Effector CD8-positive, alpha-beta T cell (primary cell): Measurements from ENCODE around the gene NBDY.
"Not testable (repeated sequence)": the region's sequence is repeated elsewhere in the genome, so short reads cannot be mapped to it uniquely, and the experiment has no call there.

Experiments used
- DNase-seq: peaks from one replicate; lab custom pipeline; 2025; lab: John Stamatoyannopoulos, UW

NBDY gene

DNA sequence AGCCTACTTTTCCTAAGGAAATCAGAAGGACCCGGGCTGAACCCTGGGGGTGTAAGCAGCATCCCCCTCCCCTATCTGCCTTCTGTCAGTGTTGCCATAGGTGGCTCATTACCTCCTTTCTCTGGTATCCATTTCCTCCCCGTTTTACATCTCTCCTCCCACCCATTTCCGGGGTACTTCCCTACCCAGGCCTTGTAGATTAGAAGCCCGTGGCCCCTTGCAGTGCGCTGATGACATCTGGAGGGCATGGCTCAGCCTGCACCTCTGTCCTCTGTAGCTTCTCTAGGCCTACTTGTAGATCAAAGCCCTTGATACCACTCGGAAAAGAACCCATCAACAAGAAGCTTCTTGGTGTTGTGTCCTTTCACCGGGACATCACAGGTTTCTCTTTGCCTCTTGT is 71.8 kb downstream of the NBDY start:
- DNase-seq, result peak; percentile 6

DNA sequence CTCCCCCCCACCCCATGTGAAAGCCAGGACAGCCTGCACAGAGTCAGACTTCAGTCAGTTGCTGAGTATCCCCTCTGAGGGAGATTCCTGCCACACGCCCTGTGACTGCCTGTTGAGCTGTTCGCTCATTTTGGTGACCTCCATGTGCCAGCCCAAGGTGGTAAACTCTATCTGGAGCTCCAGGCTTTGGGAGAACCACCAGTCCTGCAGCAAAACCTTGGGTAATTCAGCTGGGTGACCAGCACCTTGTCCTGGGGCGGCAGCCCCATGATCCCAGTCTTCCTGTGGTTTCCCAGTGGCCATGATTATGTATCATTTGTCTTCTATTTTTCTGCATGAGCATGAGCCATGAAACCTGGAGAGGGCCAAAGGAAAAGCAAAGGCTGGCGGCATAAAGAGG is 73.4 kb downstream of the NBDY start:
- DNase-seq, result no peak

DNA sequence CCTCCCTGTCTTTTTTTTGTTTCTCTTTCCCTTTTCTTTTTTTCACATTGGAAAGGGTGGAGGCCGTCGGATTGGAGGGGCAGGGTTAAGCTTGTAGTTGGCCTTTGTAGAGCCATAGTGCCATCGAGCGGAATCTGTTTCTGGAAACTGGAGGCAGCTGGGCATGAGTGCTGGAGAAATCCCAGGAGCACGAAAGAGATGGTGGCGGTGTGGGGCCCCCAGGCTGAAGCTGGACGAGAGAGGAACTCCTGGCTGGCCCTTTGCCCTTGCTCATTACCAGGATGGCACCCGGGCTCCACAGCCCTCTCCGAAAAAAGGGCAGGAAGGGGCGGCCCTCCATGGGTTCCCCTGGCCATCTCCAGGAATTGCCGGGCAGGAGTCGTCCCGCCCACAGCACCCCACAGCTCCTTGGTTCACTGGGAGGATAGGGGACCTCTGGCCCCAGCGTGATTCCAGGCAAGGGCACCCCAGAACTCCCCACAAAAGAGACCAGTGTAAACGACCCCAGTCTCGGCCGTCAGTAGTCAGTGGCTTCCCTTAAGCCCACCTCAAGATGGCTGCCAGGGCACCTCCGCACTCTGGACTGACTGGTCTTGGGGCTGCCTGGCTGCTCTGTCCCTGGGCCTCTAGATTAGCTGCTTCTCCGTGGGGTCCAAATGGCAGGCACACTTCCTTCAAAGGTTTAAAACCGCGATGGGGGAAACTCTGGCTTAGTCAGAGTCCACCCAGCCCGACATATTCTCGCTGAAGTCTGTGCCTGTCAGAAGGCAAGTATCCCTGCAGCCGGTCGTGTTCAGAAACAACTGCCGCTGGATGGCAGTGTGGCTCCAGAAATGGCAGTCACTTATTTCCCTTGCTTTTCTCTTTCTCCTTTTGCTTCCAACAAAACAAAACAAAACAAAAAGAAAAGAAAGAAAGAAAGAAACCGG is 74.1 kb downstream of the NBDY start:
- peak; percentile 5 for DNase-seq

DNA sequence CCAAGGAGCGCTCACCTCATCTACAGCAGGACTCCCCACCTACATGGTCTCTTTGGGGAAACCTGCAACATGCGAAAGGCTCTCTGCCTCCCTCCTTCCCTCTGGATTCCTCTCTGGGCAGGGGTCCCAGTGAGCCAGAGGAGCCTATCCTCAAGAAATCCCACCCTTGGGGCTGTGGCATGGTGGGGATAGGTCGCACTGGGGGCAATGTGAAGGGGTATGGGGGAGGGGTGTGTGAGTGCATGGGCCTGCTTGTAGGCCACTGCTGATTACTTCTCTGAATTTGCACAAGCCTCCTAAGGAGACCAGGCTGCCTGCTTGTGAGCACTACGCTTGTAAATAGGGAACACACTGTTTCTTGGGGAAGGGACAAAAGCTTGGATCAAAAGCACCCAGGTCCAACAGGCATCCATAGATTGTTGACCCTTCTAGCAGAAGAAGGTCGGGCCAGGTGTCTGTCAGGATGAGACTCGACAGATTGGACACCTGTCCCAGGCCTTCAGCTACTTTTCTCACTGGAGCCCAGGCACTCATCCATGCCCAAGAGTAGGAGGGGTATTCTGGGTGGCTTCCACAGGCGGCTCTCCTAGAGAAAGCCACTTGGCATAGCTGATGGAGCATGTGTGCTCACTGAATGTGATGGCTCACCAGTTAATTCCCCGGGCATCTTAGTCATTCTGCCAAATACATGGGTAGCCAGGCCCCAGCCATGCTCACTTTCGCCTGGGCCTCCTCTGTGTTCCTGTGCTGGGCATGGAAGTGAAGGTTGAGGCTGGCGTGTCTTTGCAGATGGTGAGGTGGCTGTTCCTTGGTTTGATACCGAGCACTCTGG is 75.0 kb downstream of the NBDY start:
- no peak for DNase-seq

GRCh38 chrX:56804867-56805266 is 75.8 kb downstream of the NBDY start:
- no peak for DNase-seq

GRCh38 chrX:56805399-56805798 is 76.4 kb downstream of the NBDY start:
- no peak for DNase-seq

DNA sequence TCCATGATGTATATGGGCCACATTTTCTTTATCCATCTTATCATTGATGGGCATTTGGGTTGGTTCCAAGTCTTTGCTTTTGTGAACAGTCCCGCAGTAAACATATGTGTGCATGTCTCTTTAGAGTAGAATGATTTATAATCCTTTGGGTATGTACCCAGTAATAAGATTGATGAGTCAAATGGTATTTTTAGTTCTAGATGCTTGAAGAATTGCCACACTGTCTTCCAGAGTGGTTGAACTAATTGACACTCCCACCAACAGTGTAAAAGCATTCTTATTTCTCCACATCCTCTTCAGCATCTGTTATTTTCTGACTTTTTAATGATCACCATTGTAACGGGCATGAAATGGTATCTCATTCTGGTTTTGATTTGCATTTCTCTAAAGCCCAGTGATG is 77.1 kb downstream of the NBDY start:
- not testable (repeated sequence) for DNase-seq

DNA sequence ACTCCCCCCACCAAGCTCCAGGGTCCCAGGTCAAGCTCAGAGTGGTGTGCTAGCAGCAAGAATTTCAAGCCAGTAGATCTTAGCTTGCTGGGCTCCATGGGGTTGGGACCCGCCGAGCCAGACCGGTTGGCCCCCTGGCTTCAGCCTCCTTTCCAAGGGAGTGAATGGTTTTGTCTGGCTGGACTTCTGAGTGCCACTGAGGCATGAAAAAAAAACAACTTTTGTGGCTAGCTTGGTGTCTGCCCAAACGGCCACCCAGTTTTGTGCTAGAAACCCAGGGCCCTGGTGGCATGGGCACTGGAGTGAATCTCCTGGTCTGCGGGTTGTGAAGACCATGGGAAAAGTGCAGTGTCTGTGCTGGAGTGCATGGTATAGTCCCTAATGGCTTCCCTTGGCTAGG is 82.6 kb downstream of the NBDY start:
- no peak for DNase-seq

- DNase-seq, result no peak
These were observed 83.6 kb downstream of the NBDY start for GRCh38 chrX:56812515-56813105.

DNA sequence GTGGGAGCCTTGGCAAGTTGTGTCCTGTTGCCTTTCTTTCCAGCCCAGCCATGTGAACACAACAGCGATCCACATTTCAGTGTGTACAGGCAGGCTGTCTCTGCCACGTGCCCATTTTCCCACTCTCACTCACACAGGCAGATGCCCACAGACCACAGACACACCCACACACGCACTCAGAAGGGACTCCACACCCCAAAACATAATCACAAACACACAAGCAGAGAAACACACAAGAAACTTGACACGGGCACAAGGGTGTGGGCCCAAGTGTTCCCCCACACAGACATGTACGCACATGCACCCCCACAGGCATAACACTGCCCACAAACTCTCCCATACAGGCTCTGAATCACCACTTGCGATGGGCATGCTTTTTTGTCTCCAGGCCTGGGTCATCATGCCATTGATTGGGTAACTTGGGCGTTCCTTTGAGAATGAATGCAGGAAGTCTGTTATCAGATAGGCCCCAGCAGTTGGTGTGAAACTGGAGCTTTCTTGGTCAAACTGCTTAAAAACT is 84.3 kb downstream of the NBDY start:
- peak; percentile 8 for DNase-seq

DNA sequence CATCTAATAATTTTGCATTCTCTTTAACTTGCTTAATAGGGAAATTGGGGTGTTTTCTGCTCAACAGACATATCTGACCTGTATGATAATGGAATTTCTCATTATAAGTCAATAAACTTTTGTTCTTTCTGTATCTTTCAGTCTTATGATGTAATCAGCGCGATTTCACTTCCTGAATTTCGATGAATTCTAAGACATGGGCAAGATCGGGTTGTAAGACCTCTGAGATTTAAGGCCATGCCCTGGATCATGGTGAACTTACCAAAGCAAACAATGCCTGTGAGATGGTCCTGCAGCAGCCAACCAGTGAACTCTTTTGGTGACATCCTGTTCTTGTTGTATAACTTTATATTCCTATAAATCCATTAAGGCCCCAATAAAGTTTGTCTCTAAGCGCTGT is 88.1 kb downstream of the NBDY start:
- no peak for DNase-seq

- DNase-seq, result no peak
These were observed 97.0 kb downstream of the NBDY start for GRCh38 chrX:56826020-56826419.

- no peak for DNase-seq
These were observed 104.6 kb downstream of the NBDY start for GRCh38 chrX:56833626-56834025.

DNA sequence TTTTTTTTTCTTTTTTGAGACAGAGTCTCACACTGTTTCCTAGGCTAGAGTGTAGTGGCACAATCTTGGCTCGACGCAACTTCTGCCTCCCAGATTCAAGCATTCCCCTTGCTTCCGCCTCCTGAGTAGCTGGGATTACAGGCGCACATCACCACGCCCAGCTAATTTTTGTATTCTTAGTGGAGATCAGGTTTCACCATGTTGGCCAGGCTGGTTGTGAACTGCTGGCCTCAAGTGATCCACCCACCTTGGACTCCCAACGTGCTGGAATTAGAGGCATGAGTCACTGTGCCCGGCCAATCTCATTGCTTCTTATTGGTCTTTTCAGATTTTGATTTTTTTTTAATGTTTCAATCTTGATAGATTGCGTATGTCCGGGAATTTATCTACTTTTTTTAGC is 124.4 kb downstream of the NBDY start:
- no peak for DNase-seq

DNA sequence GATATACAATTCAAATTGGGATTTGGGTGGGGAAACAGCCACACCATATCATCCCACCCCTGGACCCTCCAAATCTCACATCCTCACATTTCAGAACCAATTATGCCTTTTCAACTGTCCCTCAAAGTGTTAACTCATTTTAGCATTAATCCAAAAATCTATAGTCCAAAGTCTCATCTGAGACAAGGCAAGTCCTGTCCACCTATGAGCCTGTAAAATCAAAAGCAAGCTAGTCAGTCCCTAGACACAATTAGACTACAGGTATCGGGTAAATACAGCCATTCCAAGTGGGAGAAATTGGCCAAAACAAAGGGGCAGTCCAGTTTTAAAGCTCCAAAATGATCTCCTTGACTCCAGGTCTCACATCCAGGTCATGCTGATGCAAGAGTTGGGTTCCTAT is 128.0 kb downstream of the NBDY start:
- no peak for DNase-seq

- DNase-seq, result no peak
These were observed 131.8 kb downstream of the NBDY start for GRCh38 chrX:56860888-56861287.
